Stimulated activated CD4-positive, alpha-beta T cell treated with anti-CD3 and anti-CD28 coated beads, Interleukin-15, amount 100 ng/mL, for 48 hours (primary cell): Measurements from ENCODE around the gene MEGF11.

Experiments used
- DNase-seq, 2 donors: peaks; one replicate each; pipeline ENCODE4 v3.0.0-alpha.2; 2020; ENCODE audit warnings: low read depth in 2 of 2

The MEGF11 gene

DNA sequence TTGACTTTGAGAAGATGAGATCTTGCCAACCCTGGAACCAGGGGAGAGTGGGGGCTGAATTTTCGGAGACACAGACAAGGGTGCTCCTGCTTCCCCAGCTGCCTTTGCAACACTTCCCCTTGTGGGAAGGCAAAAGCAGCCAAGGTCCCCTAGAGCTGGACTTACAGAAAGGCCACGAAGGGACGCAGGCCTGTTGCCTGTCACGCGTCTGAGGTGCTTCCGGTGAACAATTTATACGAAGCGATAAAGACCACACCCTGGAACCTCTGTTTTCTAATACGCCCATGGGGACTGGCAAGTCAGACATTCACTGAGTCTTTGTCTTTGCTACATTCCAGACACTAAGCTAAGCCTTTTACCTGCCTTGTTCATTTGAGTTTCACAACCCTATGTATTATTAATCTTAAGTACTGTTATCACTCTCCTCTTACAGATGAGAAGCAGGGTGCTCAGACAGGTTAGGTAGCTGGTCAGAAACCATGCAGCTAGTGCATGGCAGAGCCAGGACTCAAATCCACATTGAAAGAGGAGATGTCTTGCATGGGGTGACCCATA is 13.2 kb downstream of the MEGF11 start:
- no peak for DNase-seq

GRCh38 chr15:66239514-66239913 is 14.0 kb downstream of the MEGF11 start:
- no peak for DNase-seq

GRCh38 chr15:66238318-66238717 is 15.2 kb downstream of the MEGF11 start:
- DNase-seq: no peak

- no peak for DNase-seq
These were observed 15.9 kb downstream of the MEGF11 start for GRCh38 chr15:66237513-66238235.

DNA sequence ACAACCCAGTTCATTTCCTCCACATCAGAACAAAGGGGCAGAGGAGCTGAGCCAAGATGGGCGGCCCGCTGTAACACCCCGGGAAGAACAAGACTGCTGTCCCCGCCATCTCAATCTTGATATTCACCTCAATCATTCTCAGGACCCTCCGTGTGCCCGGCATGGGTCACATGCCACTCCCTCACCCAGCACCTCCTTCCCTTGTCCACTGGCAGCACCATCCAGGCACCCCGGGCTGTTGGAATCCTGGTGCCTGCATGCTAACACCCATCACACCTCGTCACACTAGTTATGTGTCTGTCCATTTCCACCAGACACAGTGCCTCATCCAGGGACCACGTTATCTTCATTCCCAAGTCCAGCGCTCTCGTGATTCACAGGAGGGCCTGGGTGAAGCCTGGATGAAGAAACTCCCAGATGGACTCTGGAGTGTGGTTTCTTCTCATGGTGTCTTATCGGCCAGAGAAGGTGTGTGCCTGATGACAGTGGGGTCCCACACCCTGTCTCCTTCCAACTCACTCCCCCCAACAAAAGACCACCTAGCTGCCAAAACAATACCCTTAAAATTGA is 16.7 kb downstream of the MEGF11 start:
- DNase-seq: no peak

GRCh38 chr15:66235866-66236265 is 17.7 kb downstream of the MEGF11 start:
- no peak for DNase-seq

GRCh38 chr15:66234798-66235197 is 18.8 kb downstream of the MEGF11 start:
- no peak for DNase-seq

DNA sequence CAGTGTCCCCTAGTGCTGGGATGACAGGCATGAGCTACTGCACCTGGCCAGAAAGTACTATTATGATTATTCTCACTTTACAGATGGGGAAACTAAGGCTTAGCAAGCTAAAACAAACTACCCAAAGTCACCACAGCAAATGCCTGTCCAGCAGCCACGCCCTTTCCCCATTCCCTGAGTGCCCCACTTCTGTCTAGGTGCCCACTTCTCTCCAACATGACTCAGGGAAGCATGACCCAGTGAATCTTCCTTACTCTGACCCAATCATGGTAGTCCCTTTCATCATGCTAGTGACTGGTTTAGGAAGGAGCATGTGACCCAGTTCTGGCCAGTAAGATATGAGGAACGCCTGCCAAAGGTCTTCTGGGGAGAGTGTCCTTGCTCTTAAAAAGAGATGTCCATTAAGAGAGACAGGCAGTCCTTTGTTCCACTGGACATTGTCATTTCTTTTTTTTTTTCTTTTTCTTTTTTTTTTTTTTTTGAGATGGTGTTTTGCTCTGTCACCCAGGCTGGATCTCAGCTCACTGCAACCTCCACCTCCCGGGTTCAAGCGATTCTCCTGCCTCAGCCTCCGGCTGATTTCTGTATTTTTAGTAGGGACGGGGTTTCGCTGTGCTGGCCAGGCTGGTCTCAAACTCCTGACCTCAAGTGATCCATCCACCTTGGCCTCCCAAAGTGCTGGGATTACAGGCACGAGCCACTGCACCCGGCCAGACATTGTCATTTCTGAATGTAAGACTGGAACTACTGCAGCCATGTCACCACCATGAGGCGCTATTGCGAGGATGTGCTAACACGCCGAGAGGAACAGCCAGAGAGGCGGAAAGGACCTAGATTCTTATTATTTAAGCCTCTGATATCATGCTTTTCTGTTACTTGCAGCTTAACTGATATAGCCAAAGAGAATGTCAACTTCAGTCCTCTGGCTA is 19.8 kb downstream of the MEGF11 start:
- DNase-seq: no peak

DNA sequence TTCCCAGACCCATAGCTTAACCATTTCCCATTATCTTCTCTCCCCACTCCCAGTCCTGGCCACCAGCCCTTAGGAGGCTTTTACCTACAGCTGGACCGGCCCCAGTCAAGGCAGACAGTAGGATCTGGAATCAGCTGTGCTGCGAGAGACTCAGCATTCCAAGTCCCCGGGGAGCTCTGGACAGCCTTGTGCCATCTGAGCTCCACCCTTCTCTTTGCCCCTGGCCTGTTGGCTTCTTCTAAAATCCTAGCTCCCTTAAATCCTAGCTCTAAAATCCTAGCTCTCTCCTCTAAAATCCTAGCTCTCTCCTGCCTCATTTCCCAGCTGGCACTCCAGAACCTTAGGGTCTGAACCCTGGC is 21.3 kb downstream of the MEGF11 start:
- no peak for DNase-seq

DNA sequence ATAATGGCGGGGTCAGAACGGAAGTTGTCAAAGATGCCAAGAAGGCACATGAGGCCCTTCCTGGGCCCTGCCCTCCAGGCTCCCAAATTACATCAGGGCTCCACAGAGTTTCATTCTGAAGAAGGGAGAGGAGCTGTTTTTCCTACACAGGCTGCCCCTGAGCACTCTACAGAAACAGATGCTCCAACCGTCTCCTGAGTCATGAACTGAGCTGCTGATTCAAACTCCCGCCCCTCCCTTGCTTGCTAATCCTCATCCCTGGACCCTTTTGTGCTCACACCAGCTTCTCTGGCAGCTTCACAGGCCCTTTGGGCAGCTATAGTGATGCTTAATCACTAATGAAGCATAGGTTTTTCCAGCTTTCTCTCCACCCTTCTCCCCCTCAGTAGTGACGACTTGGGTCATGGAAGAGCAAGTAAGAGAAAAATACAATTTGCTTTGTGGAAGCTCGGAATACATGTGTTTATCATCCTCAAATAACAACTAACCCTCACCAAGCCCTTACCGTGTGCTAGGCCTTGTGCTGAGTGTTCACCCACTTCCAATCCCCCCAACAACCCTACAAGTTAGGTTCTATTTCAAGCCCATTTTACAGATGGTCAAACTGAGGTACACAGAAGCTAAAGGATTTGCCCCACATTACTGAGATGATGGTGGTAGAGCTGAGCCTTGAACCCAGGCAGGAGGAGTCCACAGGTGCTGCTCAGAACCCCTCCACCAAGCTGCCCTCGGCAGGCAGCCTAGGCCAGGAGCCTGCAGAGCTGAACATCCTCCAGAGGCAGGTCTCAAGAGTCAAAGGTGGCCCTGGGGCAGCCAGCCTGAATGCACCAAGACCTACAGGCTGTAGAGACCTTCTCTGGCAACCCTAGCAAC is 21.9 kb downstream of the MEGF11 start:
- no peak for DNase-seq

- no peak for DNase-seq
These were observed 23.6 kb downstream of the MEGF11 start for GRCh38 chr15:66229790-66230465.

DNA sequence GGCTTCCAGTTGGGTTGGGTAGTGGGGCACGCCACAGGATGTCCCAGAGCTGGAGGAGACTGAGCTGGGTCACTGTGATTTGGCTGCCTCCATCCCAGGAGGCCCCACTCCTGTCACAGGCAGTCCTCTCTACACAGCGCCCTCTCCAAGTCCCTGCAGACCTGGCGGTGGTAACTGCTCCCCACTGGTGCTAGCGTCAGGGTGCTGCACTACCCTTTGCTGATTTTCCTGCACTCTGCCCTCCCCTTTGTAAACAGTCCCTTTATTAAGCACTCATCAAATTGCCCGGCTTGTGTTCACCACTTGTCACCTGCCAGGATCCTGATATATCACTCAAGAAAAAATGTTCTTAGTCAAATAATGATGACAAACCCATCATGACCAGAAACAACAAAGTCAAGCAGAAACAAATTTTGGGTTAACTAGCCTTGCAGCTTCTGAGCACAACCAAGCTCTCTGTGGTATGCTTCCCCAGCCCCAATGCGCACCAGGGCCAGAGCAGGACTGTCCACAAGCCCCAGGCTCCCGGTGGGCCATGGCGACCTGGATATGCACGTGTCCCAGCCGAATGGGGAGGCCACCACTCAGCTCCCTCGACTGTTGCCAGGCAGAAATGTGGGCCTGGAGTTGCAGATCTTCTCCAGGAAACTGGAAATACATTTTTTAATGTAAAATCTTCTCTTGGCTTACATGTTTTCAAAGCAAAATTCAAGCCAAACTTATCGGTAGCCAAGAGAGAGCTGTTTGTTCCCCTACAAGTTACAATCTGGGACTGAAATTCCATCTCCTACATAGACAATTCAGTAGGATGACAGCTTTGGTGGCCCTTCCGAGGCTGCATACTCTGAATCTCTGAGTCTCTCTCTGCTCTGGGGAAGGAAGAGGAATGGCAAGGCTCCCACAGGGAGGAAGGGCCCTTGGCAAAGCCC is 24.5 kb downstream of the MEGF11 start:
- DNase-seq: no peak

- DNase-seq: no peak
These were observed 26.8 kb downstream of the MEGF11 start for GRCh38 chr15:66226736-66227135.

GRCh38 chr15:66225656-66226274 is 27.8 kb downstream of the MEGF11 start:
- no peak for DNase-seq

GRCh38 chr15:66224946-66225345 is 28.6 kb downstream of the MEGF11 start:
- no peak for DNase-seq

DNA sequence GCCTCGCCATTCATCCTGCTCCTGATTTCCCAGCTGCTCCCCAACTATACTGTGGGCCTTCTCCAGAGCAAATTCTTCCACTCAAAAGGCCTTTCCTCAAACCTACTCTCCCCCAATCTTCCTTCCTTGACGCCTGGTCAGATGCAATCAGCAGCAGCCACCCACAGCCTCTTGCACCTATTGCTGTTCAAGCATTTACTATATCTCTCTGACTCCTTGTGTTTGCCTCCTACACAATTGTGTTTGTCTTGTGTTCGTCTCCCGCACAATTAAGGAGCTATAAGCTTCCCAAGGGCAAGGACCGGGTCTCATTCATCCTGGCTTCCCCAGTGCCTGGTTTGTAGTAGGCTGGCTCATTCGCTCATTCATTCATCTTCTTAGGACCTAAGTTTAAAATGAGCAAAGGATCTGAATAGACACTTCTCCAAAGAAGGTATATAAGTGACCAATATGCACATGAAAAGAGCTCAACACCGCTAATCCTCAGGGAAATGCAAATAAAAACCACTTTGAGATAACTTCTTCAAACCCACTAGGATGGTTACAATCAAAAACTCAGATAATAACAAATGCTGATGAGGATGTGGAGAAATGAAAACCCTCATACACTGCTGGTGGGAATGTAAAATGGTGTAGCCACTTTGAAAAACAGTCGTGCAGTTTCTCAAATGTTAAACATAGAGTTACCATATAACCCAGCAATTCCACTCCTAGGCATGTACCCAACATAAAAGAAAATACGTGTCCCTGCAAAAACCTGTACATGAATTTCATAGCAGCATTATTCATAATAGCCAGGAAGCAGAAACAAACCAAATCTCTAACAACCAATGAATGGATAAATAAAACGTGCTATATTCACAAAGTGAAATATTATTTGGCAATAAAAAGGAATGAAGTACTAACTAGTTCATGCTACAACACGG is 31.0 kb downstream of the MEGF11 start:
- no peak for DNase-seq

DNA sequence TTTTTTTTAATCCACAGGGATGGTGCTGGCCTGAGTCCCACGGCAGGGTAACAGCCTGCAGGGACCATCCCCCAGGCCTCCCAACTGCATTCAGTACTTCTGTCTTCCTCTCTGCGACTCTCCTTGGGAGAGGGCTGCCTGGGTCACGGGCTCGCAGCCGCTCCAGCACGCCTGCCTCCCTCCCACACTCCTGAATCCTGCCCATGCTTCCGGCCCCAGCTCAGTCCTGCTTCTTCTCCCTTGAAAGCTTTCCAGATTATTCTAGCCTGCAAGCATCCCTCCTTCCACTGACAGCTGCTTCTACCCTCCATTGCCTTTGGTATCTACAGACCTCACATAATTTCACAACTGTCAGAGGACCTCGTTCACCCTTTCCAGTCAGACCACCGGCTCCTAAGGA is 32.4 kb downstream of the MEGF11 start:
- DNase-seq: no peak

GRCh38 chr15:66220601-66221000 is 32.9 kb downstream of the MEGF11 start:
- DNase-seq: no peak
